Transverse colon (tissue), 4 donors: ENCODE results near the gene SYT4. TPM values are rescaled to one million over a fixed set of nuclear protein-coding genes. Genes with fewer than 3 reads are reported as not detected.

Experiments
- DNase-seq: peaks from one replicate; pipeline ENCODE4 v3.0.0-alpha.2; 2019
- H3K27ac ChIP-seq, 4 donors: fragments of 200-600 bp; sonication (generic); 2 replicates each; pipeline ENCODE4 v1.5.1; 2016 to 2018; ENCODE audit warnings: inconsistent platforms in 4 of 4
- H3K27me3 ChIP-seq: fragments of 200-600 bp; sonication (generic); 2 replicates; pipeline ENCODE4 v1.5.1; 2017; ENCODE audit warnings: inconsistent platforms
- H3K36me3 ChIP-seq, 4 donors: fragments of 200-600 bp; sonication (generic); 2 replicates each; pipeline ENCODE4 v1.5.1; 2017 to 2019; ENCODE audit warnings: inconsistent platforms in 4 of 4
- H3K4me1 ChIP-seq, 4 donors: fragments of 200-600 bp; sonication (generic); 2 replicates each; pipeline ENCODE4 v1.5.1; 2017 to 2020; ENCODE audit warnings: inconsistent platforms in 4 of 4
- H3K4me3 ChIP-seq, 4 donors: fragments of 200-600 bp; sonication (generic); 1 replicate in 1 of 4; 2 replicates in 3 of 4; pipeline versions ENCODE4 v1.5.1 to v1.6.1; 2017 to 2019; ENCODE audit warnings: inconsistent platforms in 4 of 4
- H3K9me3 ChIP-seq, 2 donors: fragments of 200-600 bp; sonication (generic); 2 replicates each; pipeline ENCODE4 v1.5.1; 2017 to 2019; ENCODE audit warnings: inconsistent platforms in 2 of 2
- EP300 ChIP-seq: sonication (generic); formaldehyde crosslinking; IDR thresholded peaks from one replicate; pipeline ENCODE4 v1.6.1; 2017; ENCODE audit warnings: antibody characterized with exemption, low read depth
- POLR2A ChIP-seq: fragments of 450-650 bp; IDR thresholded peaks from one replicate; pipeline ENCODE4 v1.6.1; 2016; ENCODE audit warnings: antibody characterized with exemption, mild to moderate bottlenecking, moderate library complexity
- POLR2AphosphoS5 ChIP-seq, 3 donors: sonication (generic); formaldehyde crosslinking; IDR thresholded peaks; one replicate each; pipeline ENCODE4 v1.6.1; 2016; ENCODE audit warnings: antibody characterized with exemption in 3 of 3
- WGBS, 2 donors: methylation state at CpG; one replicate each; pipeline ENCODE4 v1.1.5; 2018; ENCODE audit warnings: low coverage in 1 of 2; 5-methylcytosine and 5-hydroxymethylcytosine counted together
- in situ Hi-C, 4 donors: fragments of 200-750 bp; cut with MboI; loops; one replicate each; pipeline versions ENCODE4 v1.15.0 to v1.15.1; 2017; ENCODE audit warnings: low sequenced_read_pairs in 3 of 4, low pct_ligation_motif_present in 1 of 4, low pct_unique_long_range_greater_than_20kb in 1 of 4
- intact Hi-C: fragments of 100-400 bp; cut with DNase I; formaldehyde crosslinking; loops from one replicate; pipeline ENCODE4 v1.15.1; 2023; ENCODE audit warnings: low total_unique reads
- total RNA-seq, 4 donors: library from RNA; depleted of rRNA; stranded (reverse); fragments of >200 nt; gene quantifications; one replicate each; pipeline ENCODE4 v1.1.0, GENCODE V29; 2016
- TF ChIP-seq, protein P1 (sequence below), 5 experiments: fragments of 200-600 bp in 3 of 5; fragments of 450-650 bp in 2 of 5; sonication (generic) in 3 of 5; IDR thresholded peaks; 1 replicate in 2 of 5; 2 replicates in 3 of 5; pipeline ENCODE4 v1.5.1; 2016 to 2017; ENCODE audit warnings: antibody characterized with exemption in 5 of 5, inconsistent platforms in 3 of 5, mild to moderate bottlenecking in 2 of 5, moderate library complexity in 1 of 5

Gene SYT4, protein sequence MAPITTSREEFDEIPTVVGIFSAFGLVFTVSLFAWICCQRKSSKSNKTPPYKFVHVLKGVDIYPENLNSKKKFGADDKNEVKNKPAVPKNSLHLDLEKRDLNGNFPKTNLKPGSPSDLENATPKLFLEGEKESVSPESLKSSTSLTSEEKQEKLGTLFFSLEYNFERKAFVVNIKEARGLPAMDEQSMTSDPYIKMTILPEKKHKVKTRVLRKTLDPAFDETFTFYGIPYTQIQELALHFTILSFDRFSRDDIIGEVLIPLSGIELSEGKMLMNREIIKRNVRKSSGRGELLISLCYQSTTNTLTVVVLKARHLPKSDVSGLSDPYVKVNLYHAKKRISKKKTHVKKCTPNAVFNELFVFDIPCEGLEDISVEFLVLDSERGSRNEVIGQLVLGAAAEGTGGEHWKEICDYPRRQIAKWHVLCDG
- 1 to 10 TPM in 1 of 4 donors, under 1 TPM in 1, not detected in 2; 0.68 to 2.7 TPM for total RNA-seq

DNA sequence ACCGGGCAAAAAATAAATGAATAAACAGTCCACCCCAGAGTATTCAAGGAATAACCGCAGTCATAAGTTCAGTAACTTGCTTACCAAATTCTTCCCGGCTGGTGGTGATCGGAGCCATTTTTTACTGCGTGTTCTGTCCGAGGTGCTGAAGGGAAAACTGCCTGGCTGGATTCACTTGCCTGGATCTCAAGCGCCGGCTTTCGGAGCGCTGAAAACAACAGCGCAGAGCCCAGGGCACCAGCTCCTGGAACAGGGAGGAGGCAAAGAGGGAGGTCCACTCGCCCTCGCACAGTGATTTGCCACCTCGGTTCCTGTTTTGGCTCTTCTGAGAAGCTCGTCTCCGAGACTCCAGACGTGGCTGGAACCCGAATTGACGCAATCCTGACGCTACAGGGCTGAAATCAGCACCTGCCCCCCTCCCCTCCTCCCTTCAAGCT lies at the start of gene SYT4:
Gene SYT4, minus strand, starts transcription at position 327 of the 437 bp plus-strand sequence. Its CDS starts 209 bp downstream, at position 118.
- H3K27me3 ChIP-seq: peaks cover 22% of the 10 kb centered on the region
- H3K36me3 ChIP-seq: no peaks in the 10 kb centered on the region
- WGBS, 2 donors: 9% methylated on average over 20 of the region's 20 CpGs; no CpG with 5 or more reads in 1 of the 2 donors
- DNase-seq: no peak
- H3K4me3 ChIP-seq: no peak within 1 kb of the TSS
- in situ Hi-C loops: loop anchor here in 1 of 4 donors (10.0 kb wide), 1 partner anchor 1162 kb away; no protein-coding TSS in a partner anchor
- no peaks in the 10 kb centered on the region for H3K9me3 ChIP-seq
- no peak within 1 kb of the TSS for H3K27ac ChIP-seq
- H3K4me1 ChIP-seq: no peaks in the 10 kb centered on the region
- no peak for TF ChIP-seq POLR2A
- TF ChIP-seq EP300: no peak
- intact Hi-C loops: loop anchor here (10.0 kb wide), 1 partner anchor 1162 kb away; no protein-coding TSS in a partner anchor

DNA sequence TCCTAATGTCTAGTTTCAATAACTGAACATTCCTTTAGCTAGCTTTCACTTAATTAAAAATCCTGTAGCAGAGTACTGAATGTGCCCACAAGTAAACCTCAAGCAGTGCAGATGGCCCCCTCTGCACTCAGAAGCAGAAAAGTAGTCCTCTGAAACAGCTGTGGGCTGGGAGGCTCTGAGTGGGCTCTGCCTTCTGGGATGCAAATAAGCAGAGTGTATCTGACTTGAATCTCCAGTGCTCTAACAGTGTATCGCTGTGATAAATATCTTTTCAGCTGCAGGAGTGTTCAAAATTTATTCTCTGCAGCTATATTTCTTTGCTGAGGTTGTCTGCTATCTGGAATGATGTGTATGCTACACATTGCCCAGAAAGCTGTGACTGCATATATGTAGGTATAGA lies 44.8 kb upstream of the SYT4 start:
- WGBS, 2 donors: 100% methylated on average over 1 of the region's 1 CpG; no CpG with 5 or more reads in 1 of the 2 donors
- Histone ChIP-seq H3K27me3 (no peaks in the 10 kb centered on the region), H3K4me3 (no peak overlapping the region), H3K27ac (no peak overlapping the region), H3K36me3 (no peaks in the 10 kb centered on the region), H3K9me3 (no peaks in the 10 kb centered on the region), H3K4me1 (no peaks in the 10 kb centered on the region)
- intact Hi-C loops: no loop called here
- in situ Hi-C loops: no loop called here
- no peak for DNase-seq
- TF ChIP-seq POLR2AphosphoS5 (IDR thresholded peaks at IDR 0.05) (no peak), POLR2A (no peak), EP300 (no peak)
- TF ChIP-seq, protein P1, sequence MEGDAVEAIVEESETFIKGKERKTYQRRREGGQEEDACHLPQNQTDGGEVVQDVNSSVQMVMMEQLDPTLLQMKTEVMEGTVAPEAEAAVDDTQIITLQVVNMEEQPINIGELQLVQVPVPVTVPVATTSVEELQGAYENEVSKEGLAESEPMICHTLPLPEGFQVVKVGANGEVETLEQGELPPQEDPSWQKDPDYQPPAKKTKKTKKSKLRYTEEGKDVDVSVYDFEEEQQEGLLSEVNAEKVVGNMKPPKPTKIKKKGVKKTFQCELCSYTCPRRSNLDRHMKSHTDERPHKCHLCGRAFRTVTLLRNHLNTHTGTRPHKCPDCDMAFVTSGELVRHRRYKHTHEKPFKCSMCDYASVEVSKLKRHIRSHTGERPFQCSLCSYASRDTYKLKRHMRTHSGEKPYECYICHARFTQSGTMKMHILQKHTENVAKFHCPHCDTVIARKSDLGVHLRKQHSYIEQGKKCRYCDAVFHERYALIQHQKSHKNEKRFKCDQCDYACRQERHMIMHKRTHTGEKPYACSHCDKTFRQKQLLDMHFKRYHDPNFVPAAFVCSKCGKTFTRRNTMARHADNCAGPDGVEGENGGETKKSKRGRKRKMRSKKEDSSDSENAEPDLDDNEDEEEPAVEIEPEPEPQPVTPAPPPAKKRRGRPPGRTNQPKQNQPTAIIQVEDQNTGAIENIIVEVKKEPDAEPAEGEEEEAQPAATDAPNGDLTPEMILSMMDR (IDR thresholded peaks at IDR 0.05): no peak

DNA sequence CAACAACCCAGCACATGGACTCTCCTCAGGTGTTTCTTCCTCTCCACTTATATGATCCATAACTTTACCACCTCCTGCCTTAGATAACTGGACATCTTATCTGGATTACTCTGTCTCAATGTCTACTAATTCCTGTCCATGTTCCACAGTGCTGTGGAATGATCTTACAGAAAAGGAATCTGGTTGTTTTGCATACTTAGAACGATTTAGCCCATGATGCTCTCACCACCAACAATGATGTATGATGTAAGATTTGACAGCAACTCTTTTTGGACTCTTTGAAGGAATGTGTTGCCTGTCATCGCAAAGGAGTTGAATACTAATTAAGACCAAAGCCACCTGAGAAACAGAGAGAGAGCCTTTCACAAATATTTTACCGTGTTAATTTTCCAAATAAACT lies 37.7 kb upstream of the SYT4 start:
- H3K36me3 ChIP-seq: no peaks in the 10 kb centered on the region
- intact Hi-C loops: no loop called here
- no peaks in the 10 kb centered on the region for H3K9me3 ChIP-seq
- H3K27ac ChIP-seq: no peak overlapping the region
- H3K27me3 ChIP-seq: no peaks in the 10 kb centered on the region
- in situ Hi-C loops: no loop called here
- TF ChIP-seq, protein P1 (IDR thresholded peaks at IDR 0.05): no peak
- TF ChIP-seq POLR2AphosphoS5 (IDR thresholded peaks at IDR 0.05) (no peak), POLR2A (no peak), EP300 (no peak)
- WGBS, 2 donors: 63 to 78% methylated on average over 3 of the region's 3 CpGs
- H3K4me3 ChIP-seq: no peak overlapping the region
- DNase-seq: no peak
- H3K4me1 ChIP-seq: no peaks in the 10 kb centered on the region

DNA sequence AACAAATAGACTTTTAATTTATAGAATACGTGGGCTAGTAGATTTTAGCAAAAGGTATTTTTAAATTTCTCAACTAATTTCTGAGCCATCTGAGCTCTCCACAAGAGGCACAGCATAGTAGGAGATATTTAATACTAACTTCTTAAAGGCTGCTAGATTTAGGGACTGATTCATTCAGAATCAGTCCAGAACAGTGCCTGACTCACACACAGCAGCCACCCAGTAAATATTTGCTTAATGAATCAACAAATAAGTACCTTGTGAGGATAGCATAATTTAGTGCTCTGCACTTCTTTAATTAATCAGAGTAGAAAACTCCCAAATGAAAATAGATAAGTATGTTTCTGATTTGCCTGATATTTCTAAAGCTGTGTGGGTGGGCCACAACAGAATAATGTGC lies 35.6 kb upstream of the SYT4 start:
- Histone ChIP-seq H3K4me1 (no peaks in the 10 kb centered on the region), H3K27me3 (no peaks in the 10 kb centered on the region), H3K27ac (no peak overlapping the region), H3K36me3 (no peaks in the 10 kb centered on the region), H3K9me3 (no peaks in the 10 kb centered on the region), H3K4me3 (no peak overlapping the region)
- no peak for DNase-seq
- in situ Hi-C loops: no loop called here
- TF ChIP-seq POLR2AphosphoS5 (IDR thresholded peaks at IDR 0.05) (no peak), EP300 (no peak), POLR2A (no peak)
- TF ChIP-seq, protein P1 (IDR thresholded peaks at IDR 0.05): no peak
- WGBS, 2 donors: 62 to 70% methylated on average over 1 of the region's 1 CpG
- intact Hi-C loops: no loop called here
